GM15510 (cell line): ENCODE results near the gene PPP2R2C.

Experiments used
- POLR2A ChIP-seq: IDR thresholded peaks from 3 replicates; pipeline ENCODE4 v1.6.1; 2011; ENCODE audit warnings: borderline replicate concordance; ENCODE audit not compliant: insufficient read length; ENCODE audit errors: extremely low read depth

Gene PPP2R2C

DNA sequence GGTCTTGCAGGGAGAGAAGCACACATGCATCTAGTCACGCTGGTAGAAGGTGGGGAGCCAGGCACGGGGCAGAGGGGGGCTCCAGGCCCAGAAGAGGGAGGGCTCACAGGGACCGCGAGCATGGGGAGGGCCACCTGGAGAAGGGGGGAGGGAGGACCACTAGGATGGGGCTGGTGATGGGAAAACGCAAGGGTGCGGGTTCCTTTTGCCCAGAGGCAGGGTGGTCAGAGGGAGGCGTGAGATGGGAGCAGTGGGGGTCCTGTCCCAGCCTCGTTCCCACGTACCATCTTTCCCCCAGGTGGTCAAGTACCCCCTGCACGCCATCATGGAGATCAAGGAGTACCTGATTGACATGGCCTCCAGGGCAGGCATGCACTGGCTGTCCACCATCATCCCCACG, 172.1 kb downstream of the PPP2R2C start:
- TF ChIP-seq POLR2A = no peak

DNA sequence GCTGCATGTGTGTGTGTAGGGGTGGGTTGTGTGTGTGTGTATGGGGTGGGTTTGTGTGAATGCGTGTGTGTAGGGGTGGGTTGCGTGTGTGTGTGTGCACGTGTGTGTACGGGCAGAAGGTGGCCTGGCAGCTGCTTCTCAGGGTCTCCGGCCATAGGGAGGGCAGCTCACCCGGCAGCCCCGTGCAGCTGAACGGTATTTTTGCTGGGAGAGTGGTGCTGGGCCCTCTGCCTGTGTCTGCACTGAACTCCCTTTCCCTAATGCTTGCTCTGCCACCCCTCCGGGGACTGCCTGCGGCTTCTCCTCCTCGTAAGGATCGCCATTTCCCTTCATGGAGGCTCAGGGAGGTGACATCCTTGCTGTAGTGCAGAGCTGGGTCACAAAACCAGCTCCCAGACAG, 172.5 kb downstream of the PPP2R2C start:
- no peak for TF ChIP-seq POLR2A

DNA sequence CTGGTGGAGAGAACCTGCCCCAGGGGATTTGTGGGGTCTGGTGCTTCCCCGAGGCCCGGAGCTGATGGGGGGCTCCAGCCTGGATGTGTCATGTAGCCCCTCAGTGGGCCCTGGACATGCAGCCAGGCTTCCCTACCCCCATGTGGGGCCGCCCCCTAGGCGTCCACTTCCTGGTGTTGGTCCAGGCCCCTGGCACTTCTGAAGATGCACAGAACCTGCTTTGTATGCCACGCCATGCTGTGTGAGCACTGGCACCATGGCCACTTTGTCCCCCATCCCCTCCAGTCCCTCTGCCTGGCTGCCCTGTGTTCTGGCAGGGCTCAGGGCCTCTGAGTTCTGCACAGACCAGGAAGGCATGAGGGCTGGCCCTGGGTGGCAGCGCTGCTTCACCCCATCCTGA, 173.6 kb downstream of the PPP2R2C start:
- TF ChIP-seq POLR2A = no peak

DNA sequence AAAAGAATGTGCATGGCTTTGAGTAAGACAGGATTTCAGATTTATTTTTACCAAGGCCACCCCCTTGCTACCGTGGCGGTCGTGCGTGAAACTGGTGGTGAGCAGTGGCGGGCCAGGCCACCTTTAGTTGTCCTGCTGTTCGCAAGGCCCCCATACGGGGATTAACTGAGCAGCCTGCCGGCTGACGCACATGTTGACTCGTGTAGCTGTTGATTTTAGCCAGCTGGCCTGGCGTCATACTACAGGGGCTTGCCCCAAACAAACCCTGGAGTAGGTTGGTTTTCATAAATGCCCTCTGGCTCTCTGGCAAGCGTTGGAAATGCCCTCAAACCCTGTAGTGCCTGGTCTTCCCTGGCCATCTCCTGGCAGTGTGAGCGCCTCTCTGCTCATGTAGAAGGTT, 174.4 kb downstream of the PPP2R2C start:
- no peak for TF ChIP-seq POLR2A

DNA sequence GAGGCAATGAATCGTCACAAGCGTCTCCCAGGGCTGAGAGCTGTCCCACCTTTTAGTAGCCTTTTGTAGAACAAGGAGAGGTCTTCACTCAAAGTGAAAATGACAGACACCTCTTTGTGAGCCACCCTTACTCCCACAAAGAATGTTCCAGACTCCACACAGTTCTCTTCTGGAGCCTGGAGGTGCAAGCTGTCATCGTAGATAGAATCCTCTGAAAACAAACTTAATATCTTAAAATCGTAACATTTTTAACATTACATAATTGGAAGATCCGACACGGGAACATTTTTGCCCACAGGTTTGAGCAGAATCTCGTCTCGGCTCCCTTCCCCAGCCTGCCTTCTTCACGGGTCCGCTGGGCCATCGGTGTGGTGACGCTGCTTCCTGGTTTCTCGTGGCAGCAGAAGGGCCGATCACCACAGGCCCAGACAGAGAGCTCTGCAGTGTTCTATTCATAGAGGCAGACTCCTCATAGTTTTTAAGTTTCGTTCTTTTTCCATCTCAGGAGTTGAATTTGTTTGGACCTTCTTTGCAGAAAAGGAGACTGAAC, 175.1 kb downstream of the PPP2R2C start:
- no peak for TF ChIP-seq POLR2A

DNA sequence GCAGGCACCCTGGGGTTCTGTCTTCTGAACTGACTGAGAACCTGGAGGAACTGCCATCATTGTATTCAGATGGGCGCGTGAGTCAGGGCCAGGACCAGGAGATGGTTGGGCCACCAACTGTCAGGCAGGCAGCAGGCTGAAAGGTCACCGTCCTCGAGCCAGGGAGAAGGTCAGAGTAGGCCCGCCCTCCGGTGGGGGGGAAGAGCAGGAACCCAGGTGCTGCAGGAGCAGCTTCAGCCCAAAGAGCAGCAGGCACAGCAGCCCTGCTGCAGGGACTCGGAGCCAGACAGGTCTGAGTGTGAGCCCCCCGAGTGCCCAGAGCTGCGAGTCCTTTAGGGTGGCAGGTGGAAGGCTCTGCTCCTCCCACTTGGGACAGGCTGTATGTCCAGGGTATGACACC, 176.4 kb downstream of the PPP2R2C start:
- TF ChIP-seq POLR2A = no peak

DNA sequence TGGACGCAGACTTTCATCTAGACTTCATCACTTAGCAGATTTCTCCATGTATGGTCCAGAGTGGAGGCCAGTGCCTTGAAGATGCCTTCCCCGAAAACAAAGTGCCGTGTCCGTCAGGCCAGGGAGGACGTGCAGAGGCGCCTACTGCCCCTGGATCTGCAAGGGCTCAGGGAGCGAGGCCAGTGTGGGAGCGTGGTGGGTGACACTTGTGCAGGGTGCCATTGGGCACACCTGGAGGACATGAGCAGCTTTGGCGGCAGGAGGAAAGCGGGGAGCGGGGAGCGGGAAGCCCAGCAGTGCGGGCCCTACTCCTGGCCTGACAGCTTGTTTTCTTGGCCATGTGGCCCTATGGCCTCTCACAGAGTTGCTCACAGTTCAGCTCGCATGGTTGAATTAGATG, 176.9 kb downstream of the PPP2R2C start:
- TF ChIP-seq POLR2A = no peak

DNA sequence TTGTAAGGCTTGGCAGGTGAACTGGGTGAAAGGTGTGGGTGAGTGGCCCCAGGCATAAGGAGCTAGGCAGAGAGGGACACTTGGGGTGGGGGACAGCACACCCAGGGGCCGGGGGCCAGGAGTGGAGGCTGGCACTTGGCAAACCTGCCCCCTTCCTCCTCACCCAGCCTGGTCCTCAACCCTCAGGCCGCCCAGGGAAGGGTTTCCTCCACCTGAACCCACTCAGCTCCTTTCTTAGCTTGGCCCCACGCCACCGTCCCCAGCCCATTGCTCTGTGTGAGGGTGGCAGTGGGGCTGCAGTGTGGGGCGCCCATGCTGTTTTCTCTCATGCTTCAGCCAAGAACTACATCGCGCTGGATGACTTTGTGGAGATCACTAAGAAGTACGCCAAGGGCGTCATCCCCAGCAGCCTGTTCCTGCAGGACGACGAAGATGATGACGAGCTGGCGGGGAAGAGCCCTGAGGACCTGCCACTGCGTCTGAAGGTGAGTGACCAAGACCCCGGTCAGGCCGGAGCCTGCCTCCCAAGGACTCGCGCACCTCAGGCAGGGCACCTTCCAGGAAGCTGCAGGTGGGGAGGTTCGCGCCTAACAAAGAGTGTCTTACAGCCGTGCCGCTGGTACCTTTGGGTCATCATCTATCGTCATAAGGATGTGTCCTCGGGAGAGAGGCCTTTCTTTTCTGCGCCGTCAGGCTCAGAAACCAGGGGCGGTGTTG, 177.6 kb downstream of the PPP2R2C start:
- TF ChIP-seq POLR2A = no peak

DNA sequence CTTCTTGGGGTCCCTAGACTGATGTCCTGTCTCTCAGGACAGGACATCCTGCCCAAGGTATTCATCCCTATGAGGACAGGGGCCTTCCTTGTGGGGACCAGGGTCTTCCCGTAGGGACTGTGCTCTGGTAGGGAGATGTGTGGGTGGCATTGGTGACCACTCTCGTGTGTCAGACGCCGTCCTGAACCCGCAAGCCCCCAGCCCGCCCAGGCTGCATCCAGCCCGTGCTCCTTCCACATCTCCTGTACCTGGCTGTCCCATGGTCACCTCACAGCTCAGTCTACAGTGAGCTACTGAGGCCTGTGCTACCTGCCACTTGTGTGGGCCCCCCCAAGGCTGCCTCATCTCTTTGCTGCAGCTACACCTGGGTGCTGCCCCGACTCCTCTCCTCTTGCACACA, 178.8 kb downstream of the PPP2R2C start:
- no peak for TF ChIP-seq POLR2A

DNA sequence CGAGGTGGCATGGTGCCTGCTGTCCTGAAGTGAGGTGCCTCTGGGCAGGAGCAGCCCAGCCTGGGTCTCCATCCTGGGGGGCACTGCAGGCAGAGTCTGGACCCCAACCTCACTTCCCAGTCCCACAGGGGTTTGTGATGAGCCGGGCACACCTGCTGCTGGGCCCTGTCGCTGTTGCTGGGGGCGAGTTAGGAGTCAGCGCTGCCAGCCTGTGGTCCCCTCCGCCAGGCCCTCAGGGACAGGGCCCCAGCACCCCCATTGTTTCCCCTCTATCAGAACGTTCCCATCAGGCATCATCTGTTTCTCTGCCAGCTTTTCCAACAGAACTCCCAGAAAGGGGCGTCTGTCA, 179.3 kb downstream of the PPP2R2C start:
- no peak for TF ChIP-seq POLR2A

DNA sequence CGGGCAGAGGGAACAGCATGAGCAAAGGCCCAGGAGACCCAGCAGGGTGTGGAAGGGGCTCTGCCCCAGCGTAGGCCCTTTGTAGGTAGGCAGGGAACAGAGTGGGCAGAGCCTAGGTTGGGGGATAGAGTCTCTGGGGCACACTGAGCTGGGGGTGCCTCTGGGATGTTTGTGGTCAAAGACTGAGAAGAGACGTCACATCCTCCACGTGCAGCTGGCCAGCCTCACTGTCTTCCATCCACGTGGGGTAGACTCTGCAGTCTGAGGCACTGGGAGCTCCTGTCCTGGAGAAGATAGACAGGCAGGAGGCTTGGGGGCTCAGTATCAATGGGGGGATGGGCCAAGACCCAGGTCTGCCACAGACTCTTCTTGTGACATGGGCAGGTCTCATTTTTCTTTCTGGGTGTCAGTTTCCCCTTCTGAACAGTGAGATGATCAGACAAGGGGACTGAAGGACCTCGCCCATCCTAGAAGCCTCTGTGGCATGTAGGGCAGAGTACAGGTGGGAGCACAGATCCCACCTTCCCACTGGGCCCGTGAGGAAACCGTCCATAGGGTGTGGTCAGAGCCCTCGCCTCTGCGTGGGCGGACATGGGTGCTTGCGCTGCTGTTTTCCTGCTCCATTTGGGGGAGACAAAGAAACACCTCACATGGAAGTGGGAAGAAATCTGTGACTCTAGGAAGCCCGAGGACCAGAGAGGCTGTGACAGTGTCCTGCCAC, 179.9 kb downstream of the PPP2R2C start:
- TF ChIP-seq POLR2A = no peak

DNA sequence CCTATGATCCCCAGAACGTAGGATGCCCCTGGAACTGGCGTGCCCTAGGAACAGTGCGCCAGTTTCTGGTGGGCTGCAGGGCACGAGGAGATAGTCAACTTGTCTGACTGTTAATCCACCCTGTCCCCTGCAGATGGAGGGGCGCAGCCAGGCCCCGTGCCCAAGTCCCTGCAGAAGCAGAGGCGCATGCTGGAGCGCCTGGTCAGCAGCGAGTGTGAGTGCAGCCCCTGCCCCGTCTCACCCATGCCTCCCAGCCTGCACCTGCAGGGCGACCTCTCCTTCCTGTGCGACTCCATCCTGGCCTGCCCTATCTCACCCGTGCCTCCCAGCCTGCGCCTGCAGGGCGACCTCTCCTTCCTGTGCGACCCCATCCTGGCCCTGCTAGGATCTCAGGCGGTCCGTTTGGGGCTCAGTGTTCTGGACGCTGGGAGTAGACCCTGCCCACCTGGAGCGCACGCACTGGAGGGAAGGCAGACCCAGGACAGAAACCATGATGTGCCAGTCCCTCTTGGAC, 180.6 kb downstream of the PPP2R2C start:
- no peak for TF ChIP-seq POLR2A

DNA sequence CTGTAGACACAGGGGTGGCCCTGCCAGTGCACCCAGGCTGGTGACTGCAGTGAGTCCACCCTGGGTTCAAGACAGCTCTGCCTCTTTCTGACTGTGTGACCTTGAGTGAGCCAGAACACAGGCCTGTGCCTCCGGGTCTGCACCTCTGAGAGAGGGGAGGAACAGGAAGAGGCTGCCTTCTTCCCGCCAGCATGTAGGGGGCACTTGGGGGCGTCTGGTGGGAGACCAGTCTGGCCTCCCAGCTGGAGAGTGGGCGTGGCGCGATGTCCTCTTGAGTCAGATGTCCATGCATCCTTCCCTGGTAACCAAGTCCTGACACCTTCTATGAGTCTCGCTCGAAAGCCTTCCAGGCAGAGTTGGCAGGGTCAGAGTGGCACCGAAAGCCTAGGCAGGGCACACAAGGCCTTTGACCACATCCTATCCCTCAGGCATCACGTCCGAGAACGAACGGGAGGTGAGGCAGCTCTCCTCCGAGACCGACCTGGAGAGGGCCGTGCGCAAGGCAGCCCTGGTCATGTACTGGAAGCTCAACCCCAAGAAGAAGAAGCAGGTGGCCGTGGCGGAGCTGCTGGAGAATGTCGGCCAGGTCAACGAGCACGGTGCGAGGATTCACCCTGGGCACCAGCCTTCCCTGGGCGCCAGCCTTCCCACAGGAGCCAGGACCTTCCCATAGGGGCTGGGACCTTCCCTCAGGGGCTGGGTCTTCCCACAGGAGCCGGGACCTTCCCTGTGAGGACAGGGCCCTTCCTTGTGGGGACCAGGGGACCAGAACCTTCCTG, 181.5 kb downstream of the PPP2R2C start:
- no peak for TF ChIP-seq POLR2A

DNA sequence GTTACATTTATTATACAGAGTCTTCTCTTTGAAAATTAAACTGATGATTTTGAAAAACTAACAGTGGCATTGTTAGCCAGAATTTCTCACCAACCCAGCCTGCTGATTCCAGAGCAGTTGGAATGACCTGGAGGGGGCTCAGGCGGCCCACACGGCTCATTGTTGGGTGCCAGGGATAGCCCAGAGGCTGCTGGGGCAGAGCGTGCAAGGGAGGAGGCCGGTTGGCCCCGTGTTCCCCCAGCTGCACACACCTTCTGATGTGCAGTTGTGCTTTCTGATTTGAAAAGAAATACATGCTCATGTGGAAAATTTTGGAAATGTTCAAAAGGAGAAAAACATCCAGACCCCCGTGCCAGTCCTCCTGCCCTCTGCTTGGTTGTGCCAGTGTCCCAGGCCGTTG, 182.2 kb downstream of the PPP2R2C start:
- no peak for TF ChIP-seq POLR2A

DNA sequence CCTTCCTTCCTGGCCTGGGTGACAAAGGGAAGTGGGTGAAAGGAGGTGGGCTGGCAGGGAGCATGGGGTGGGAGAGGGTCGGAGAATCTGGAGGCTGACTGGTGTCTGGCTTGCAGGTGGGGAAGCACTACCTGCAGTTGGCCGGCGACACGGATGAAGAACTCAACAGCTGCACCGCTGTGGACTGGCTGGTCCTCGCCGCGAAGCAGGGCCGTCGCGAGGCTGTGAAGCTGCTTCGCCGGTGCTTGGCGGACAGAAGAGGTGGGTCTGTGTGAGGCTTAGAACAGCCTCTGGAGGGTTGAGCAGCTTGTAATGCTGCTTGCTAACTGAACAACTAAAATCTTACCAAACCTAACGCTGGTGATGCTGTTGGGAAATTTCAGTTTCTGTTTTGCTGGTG, 183.5 kb downstream of the PPP2R2C start:
- no peak for TF ChIP-seq POLR2A
